NCI-H2196 treated with DMSO at 0.1 percent for 48 hours (cell line): ENCODE results near the gene COG5.
A peak's percentile ranks its signal among the peaks of the same experiment; 100 is the strongest.
"Not testable (repeated sequence)": the region's sequence is repeated elsewhere in the genome, so short reads cannot be mapped to it uniquely, and the experiment has no call there.

ENCODE experiments used
- DNase-seq: peaks from one replicate; lab custom pipeline; 2025; ENCODE audit not compliant: unreplicated experiment; lab: John Stamatoyannopoulos, UW

The COG5 gene

DNA sequence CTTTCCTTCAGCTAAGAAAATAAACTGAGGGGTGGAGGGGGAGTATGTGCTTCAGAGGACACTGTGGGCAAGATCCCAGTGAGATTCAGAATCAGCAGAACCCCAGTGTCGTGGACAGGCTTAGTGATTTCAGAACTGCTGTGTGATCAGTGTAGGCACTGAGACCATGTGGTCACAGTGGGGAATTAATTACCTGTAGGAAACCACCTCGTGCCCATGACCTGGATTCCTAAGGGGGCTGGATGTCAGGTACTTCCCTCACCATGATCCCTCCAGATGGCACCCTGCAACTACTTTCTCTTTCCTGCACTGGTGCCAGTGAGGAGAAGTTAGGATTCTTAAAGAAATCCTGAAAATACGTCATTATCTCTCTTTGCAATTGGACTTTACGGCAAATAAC is 330.5 kb downstream of the COG5 start:
- DNase-seq = no peak

DNA sequence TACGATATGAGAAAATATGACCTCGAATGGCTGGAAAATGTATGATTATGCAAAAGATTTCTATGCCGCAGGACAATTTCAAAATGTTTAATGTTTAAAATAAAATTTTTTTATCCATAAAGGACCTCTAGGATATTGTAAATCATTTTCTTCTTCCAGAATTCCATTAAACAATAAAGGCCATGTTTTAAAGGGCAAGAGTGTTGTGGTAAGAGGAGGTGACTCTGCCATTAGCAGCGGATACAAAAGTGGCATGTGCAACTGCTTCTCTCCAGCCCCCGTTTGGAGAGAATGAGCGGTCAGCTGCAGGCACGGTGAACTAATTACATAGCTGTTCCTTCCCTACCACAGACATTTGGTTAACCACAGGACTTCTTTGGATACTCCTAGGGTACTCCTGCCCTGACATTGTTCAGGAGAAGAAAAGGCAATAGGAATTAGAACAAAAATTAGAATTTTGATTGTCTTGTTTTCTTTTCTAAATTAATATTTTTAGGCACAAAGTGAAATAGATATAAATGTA is 331.1 kb downstream of the COG5 start:
- no peak for DNase-seq

DNA sequence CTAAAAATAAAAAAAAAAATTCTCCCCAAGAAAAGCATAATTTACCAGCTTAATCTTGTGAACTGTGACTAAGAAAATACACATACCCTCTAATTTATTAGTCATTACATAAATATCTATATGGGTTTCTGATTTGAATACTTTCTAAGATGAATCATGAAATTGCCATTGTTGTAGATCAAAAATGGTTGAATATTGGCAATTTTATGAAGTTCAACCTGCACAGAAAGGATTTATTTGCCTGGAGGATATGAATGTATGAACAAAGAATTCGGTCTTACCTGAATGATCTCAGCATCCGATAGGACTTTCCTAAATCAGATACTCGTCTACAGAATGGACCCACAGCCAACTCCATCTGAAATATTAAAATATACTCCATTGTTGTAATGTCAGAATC is 333.4 kb downstream of the COG5 start:
- DNase-seq = no peak

DNA sequence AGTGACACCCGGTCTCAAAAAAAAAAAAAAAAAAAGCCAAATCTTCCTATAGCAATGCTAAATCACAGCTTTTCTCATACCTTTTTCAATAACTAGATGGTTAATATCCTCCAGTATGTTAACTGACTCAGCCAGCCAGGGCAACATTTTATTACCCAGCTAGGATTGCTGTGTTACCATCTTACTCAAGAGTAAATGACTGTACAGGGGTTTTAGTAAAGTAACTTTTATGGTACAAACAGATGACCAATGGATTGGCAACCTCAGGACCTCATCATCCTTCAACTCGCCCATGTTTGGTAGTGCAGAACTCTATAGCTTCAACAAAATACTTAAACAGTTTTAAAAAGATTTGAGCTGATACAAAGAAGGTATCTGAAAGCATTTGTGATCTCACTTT is 335.4 kb downstream of the COG5 start:
- DNase-seq = no peak

DNA sequence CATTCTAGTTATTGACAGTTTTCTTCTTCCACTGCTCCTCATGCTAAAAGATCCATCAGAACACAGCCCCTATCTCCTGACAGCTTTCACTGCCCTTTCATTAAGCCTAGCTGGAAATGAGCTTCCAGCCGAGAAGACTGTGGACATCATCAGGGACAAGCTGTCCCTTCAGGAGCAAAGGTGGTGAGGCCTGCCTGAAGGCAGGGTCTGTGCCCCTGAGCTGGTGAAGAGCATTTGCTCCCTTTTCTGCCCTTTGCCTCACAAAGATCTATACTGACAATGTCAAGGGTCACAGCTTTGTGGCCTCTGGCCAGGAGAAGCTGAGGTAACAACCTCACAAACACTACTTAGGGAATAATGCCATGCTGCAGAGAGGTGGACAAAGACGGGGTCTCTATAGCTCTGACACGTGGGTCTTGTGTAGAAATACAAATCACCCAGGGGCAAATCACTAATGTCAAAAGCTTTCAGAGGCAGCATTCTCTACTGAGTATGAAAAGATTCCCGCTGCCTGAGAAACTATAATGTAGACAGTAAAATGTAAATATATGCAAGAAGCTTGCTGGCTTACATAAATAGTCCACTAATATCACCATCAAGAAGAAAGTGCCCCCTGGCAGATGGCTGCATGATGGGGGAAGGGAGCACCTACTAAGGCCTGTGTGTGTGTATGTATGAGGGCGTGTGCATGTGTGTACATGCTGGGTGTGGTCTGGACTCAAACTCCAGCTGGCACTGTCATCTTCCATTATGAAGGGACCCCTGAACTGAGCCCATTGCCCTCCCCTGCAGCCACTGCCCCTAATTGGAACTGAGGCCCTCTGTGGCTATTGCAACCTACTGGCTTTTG is 339.1 kb downstream of the COG5 start:
- DNase-seq = no peak

DNA sequence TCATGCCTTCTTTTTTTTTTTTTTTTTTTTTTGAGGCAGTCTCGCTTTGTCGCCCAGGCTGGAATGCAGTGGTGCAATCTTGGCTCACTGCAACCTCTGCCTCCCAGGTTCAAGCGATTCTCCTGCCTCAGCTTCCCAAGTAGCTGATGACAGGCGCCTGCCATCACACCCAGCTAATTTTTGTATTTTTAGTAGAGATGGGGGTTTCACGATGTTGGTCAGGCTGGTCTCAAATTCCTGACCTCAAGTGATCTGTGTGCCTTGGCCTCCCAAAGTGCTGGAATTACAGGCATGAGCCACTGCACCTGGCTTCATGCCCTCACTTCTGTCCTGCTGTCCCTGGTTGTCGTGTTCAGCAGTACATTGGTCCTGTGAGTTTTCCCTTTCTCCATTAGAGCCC is 342.9 kb downstream of the COG5 start:
- not testable (repeated sequence) for DNase-seq

DNA sequence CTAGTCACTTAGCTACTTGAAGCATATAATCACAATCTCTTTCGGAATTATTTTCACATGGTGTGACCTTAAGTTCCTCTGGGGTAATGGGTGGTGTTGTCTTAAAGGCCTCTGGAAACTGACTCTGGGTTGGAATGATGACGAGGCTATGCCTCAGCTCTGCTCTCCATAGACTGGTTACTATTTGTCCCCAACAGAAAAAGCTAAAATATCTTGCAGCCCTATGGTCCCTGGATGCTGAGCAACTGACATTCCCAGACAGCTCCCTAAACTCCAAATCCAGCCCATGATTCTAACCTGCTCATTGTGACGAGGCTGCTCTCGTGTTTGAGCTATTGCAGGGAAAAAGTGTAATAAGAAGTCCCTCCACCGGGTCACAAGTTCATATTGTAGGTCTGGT is 343.4 kb downstream of the COG5 start:
- DNase-seq = no peak

DNA sequence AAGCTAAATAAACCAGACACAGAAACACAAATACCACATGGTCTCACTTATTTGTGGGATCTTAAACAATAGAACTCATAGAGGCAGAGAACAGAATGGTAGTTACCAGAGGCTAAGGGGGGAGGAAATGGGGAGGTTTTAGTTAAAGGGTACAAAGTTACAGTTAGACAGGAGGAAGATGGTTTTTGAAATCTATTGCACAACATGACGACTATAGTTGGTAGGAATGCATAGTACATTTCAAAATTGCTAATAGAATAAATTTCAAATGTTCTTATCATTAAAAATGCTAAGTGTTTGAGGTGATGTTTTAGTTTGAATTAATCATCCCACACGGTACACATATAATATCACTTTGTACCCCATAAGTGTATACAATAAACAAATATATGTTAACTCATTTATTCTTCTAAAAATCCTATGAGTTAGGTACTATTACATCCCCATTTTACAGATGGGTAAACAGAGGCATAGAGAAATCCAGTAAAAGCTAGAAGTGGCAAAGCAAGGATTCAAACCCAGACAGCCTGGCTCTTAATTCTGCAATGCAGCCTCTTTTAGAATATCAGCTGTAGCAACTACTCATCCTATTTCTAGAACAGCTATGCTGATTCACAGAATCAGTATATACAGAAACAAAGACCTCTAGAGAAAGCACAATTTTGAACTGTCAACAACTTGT is 344.0 kb downstream of the COG5 start:
- DNase-seq = no peak

DNA sequence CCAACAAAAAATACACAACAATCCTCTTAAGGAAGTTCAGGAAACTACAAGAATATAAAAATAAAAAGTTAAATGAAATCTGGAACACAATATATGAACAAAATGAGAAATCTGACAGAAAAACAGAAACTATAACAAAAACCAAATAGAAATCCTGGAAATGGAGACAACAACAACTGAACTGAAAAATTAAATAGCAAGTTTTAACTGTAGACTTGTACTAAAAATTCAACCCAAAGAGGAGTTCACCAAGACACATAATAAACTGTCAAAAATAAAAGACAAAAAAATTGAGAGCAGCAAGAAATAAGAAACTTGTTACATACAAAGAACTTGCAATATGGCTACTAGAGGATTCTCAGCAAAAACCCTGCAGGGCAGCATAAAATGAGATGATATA is 349.8 kb downstream of the COG5 start:
- DNase-seq = no peak

DNA sequence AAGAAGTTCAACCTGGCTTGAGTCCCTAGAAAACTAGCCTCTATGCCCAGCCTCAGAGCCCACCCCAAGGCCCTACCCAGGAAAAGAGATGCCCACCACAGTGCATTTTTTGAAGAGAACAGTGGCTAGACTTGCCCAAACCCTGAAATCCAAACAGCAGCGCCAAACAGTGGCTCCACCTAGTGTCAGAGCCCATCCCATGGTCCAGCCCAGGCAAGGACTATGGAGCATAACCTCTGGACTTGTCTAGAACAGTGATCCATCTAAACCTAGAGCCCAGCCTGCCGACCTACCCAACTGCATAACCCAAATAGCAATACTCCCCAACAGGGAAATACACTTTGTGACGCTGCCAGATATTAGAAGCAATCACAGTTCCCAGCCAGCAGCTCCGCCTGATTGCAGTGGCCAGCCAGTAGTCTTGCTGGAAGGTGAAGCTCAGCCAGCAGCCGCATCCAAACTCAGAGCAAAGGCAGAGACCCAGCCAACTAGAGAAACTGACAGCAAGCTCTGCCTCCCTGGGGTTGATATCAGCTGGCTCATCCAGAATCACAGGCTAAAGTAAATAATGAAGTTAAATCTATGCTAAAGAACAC is 350.4 kb downstream of the COG5 start:
- no peak for DNase-seq

DNA sequence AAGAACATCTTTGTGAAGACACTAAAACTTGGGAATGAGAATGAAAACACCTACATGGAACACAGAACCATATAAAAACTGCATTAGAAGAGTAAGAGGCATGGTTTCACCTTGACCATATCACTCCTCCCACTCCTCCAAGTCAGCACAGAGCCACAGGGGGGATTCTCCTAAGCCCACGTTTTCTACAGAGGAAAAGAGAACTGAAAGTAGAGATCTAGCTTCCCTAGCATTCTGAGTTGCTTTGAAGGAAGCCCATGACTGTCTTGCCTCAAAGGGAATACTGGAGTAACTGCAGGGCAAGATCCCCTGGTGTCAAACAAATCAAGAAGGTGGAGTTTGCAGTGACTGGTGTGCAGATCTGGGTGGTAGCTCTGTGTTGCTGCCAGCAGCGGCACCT is 351.0 kb downstream of the COG5 start:
- DNase-seq = no peak

DNA sequence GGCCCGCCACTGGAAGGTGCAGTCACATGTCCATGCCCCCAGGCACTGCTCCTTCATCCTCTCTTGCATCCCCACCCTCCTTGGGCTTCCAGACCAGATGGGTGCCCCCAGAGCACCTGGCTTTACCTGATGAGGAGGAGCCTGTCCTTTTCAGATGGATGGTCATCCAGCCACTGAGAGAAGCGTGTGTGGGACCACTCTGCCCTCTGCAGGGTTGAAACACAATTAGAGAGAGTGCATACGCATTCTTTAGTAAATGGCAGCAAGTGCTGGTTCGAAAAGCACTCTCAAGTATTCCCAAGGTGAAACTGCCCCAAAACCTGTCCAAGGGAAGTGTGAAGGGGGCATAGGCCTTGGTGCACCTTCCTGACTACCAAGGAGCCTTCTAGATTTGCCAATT is 353.3 kb downstream of the COG5 start:
- no peak for DNase-seq

DNA sequence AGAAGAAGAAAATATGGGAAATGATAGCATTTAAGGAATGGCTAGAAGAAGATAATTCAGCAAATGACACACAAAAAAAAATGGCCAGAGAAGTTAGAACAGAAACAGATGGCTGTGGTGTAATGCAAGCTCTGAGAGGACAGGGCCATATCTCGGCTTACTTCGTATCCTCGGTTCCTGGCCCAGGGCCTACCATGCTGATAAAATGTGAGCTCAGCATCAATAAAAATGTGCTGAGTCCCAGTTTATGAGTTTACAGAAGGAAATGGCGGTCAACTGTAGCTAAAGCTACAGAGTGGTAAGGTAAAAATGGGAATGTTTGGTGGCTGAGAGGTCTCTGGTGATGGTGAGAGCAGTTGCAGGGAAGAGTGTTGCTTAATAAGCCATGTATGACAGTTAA is 354.2 kb downstream of the COG5 start:
- no peak for DNase-seq

DNA sequence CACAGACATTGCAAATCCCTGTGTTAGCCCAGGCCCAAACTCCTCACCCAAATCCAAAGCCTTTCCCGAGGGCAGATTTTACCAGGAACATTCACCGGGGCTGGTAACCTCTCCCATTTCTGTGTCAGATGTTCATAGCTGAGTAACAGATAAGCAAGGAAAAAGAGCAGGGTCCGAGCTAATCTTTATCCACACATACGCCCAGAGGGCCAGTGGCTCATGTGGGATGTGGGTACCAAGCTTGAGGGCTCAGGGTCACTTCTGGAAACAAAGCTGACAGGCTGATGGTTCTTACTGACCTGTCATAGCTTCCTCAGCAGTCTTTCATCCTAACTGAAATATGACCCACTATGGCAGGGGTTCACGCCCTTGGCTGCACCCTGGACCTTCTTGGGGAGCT is 355.2 kb downstream of the COG5 start:
- DNase-seq = no peak

DNA sequence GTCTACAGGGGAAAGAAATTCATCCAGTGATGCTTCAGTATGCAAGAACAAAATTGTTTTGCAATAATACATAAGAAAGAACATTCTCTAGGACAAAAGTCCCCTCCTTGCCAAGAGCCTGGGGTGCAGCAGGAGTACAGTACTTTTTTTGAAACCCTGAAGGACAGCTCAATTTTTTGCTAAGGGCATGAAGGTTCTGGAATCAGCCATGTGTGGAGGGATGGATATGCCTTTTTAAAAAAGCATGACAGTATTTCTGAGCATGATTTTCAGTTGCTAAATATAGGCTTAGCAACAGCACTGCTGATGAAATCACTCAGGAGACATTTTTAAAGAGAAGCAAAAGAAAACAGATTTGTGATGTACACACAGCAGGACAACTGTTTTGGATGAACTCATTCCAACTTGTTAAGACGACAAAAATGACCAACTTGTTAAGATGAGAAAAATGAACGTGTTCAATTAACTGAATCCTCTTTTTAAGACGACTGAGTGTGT is 355.6 kb downstream of the COG5 start:
- DNase-seq = no peak

DNA sequence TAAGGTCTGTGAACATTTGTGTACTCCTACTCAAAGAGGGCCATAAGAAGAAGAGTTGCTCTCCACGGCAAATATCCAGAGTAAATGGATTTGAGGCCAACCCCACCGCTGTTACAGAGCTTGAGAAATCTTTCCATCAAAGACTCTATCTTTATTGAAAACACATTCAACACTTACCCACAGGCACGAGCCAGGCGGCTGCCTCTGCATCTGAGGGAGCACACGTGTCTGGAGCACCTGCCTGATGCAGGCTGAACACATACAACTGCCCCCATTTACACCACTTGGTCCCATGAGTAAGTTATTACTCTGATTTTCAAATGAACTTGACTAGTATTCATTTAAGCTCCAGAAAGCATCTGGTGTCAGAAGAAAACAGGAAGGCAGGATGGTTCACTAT is 356.3 kb downstream of the COG5 start:
- no peak for DNase-seq

DNA sequence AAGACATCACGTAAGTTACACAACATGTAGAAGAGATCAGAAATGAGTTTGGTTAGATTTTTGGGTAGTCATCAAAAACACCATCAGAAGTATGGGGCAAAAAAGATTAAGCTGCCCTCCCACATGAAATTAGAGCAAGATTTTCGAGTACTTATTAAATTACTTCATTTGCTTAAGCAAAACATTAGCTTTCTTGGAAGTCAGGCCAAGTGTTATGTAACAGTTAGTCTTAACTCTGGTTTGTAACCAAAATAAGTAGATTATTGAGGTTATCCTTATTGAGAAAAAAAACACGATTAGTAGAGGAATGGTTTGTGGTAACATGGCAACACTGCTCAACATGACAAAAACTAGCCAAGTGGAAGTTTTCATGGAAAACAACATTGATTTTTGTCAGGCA is 357.0 kb downstream of the COG5 start:
- DNase-seq = no peak

DNA sequence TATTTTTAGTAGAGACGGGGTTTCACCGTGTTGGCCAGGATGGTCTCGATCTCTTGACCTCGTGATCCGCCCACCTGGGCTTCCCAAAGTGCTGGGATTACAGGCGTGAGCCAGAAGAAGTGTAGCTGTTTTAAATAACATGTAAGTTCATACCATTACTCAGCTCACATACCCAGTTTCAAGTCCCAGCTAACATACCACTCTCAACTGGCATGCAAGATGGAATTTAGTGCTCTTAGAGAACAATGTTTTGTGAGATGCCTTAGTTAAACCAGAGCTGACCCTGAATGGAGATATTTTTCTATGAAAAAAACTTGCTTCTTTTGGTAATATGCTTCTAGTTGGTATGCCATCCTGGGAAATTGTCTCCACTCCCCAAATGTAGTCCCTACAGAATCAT is 357.6 kb downstream of the COG5 start:
- no peak for DNase-seq

DNA sequence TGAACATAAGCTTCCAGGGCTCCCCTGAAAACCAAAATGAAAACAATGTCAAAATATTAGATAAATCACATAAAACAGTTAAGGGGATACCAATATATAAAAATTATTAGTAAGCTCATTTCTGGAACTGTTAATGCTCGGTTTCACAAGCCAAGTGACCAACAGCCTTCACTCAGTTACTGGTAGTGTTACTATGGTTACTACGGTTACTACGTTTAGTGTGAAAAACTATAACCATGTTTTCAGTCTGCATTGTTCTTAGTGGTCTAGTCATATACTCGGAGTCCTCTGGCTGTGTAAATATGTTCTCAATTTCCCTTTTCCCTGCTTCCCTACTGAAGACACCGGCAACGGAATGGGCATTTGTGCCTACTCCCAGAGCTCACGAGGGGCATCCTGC is 360.1 kb downstream of the COG5 start:
- DNase-seq = no peak

DNA sequence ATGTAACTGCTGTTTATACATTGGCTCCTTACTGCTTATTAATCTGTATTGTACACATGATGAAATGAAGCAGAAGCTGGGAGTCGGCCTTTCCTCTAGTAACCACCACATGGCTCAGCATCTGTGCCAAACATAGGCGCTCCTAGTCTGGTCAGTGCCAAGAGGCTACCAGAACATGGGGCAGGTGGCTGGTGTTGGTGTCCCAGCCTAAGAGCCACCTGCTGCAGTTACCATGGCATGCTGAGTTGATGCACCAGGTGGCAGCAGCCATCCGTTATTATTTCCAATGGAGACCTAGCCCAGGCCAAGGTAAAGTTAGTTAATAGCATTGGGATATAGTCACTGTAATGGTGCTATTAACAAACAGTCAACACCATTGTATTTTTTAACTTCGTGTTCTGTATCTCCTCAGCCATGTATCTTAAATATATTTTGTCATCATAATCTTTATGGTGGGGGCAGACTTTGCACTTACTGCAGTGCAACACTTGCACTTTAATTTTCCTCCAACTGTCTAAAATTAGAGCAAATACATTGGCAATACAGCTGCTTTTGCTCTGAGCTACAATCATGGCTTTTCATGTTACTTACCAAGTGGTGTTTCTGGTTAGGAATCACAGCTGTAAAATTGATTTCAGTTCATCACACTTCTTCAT is 361.8 kb downstream of the COG5 start:
- peak; percentile 66 for DNase-seq

DNA sequence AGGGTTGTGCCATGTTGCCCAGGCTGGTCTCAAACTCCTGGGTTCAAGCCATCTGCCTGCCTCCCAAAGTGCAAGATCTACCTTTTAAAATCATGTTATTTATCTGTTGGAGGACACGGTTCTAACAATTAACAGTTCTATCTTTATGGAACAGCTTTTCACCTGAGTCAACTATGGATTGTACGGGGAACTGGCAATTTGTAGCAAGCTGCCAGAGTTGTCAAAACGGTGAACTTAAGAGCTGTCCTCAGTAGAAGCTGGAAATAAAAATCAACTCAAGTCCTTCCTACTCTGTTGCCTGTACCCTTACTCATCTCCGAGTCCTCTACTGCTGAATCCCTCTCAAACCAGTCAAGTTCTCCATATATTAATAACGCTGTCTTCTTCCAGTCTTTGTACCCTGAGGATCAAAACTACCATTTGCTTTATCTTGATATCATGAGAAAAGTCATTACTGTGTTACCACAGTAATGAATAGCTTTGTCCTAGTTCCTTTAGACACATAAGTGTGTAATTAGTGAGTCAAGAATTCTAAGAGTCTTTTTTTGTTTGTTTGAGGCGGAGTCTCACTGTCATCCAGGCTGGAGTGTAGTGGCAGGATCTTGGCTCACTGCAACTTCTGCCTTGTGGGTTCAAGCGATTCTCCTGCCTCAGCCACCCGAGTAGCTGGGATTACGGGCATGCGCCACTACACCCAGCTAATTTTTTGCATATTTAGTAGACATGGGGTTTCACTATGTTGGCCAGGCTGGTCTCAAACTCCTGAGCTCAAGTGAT is 366.7 kb downstream of the COG5 start:
- no peak for DNase-seq
